Osteocyte (in vitro differentiated cells): ENCODE measurements around the gene PTPRG. TPM values are rescaled to one million over a fixed set of nuclear protein-coding genes. Genes with fewer than 3 reads are reported as not detected.

ENCODE experiments used
- DNase-seq: peaks from one replicate; pipeline ENCODE4 v3.0.0; 2021; ENCODE audit warnings: mixed read lengths; ENCODE audit not compliant: unreplicated experiment; ENCODE audit errors: extremely low spot score
- H3K27ac Mint-ChIP-seq: one replicate; pipeline ENCODE4 v1.8.0; 2021; ENCODE audit warnings: mild to moderate bottlenecking, mixed read lengths; ENCODE audit not compliant: unreplicated experiment
- H3K27me3 Mint-ChIP-seq: one replicate; pipeline ENCODE4 v1.8.0; 2021; ENCODE audit warnings: mixed read lengths; ENCODE audit not compliant: unreplicated experiment
- H3K36me3 Mint-ChIP-seq: one replicate; pipeline ENCODE4 v1.8.0; 2021; ENCODE audit warnings: mixed read lengths; ENCODE audit not compliant: unreplicated experiment
- H3K4me1 Mint-ChIP-seq: one replicate; pipeline ENCODE4 v1.8.0; 2021; ENCODE audit warnings: mixed read lengths; ENCODE audit not compliant: unreplicated experiment
- H3K4me3 Mint-ChIP-seq: one replicate; pipeline ENCODE4 v1.8.0; 2021; ENCODE audit warnings: mild to moderate bottlenecking, moderate library complexity, mixed read lengths; ENCODE audit not compliant: unreplicated experiment
- H3K9me3 Mint-ChIP-seq: one replicate; pipeline ENCODE4 v1.8.0; 2021; ENCODE audit warnings: mixed read lengths; ENCODE audit not compliant: unreplicated experiment
- total RNA-seq: library from RNA; stranded (reverse); gene quantifications from 2 replicates; pipeline ENCODE4 v1.2.1, GENCODE V29; 2021
- TF ChIP-seq, protein P1 (sequence below): fragments of 200-600 bp; sonication (generic); IDR thresholded peaks from 2 replicates; pipeline ENCODE4 v1.5.0; 2021; ENCODE audit warnings: antibody characterized with exemption, mild to moderate bottlenecking, moderate library complexity

PTPRG gene
- total RNA-seq, 1 donor from 2014 or later, result 48.1 TPM

DNA sequence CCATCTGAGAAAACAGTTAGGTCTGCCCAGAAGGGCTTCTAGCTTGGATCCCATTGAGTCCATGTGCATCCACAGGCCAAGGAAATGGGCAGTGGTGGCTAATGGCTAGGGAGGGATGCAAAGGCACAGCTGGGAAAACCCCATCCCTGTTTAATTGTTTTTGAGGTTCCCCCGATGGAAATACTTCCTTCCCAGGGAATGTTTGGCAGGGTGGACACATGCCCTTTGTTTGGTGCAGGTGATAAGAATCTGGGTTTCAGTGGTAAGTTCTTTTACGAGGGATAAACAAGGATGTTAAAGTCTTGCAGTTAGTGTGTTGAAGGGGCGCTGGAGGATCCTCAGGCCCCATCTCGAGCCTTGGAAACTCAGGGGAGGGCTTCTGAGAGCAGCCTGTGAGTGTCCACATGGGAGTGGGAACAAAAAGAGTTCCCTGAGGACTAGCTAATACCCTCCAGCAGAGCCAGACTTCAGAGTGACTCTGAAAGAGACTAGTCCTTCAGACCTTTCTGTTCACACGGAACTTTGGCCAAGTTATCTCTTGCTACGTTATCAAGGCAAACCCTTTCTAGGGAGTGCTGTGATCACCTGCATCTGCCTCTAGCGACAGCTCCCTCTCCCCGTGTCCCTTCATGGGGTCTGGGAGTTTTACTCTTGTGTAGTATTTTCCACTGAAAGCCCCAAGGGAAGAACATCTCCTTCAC is 17.4 kb downstream of the PTPRG start:
- Mint-ChIP-seq H3K4me3 (no peak overlapping the region), H3K27me3 (peaks cover 9% of the 10 kb centered on the region), H3K36me3 (peaks cover 6% of the 10 kb centered on the region), H3K9me3 (peaks cover 4% of the 10 kb centered on the region), H3K27ac (no peak overlapping the region), H3K4me1 (peaks cover 11% of the 10 kb centered on the region)
- DNase-seq, result no peak
- TF ChIP-seq, protein P1, sequence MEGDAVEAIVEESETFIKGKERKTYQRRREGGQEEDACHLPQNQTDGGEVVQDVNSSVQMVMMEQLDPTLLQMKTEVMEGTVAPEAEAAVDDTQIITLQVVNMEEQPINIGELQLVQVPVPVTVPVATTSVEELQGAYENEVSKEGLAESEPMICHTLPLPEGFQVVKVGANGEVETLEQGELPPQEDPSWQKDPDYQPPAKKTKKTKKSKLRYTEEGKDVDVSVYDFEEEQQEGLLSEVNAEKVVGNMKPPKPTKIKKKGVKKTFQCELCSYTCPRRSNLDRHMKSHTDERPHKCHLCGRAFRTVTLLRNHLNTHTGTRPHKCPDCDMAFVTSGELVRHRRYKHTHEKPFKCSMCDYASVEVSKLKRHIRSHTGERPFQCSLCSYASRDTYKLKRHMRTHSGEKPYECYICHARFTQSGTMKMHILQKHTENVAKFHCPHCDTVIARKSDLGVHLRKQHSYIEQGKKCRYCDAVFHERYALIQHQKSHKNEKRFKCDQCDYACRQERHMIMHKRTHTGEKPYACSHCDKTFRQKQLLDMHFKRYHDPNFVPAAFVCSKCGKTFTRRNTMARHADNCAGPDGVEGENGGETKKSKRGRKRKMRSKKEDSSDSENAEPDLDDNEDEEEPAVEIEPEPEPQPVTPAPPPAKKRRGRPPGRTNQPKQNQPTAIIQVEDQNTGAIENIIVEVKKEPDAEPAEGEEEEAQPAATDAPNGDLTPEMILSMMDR, result no peak

DNA sequence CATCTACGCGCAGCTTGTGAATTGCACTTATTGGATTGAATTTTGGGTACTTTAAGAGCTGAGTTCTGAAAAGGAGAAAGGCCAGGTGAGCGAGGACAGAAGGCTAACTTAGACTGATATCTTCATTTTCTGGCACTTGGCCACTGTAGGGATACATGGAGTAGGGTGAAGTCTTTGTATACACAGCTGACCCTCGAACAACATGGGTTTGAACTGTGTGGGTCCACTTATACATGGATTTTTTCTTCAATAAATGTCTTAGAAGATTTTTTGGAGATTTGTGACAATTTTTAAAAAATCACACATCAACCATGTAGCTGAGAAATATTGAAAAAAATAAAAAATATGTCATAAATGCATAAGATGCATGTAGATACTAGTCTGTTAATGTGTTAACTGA is 18.3 kb downstream of the PTPRG start:
- Mint-ChIP-seq H3K27me3 (peaks cover 9% of the 10 kb centered on the region), H3K4me1 (peaks cover 11% of the 10 kb centered on the region), H3K9me3 (peaks cover 4% of the 10 kb centered on the region), H3K36me3 (peaks cover 3% of the 10 kb centered on the region), H3K4me3 (no peak overlapping the region), H3K27ac (no peak overlapping the region)
- TF ChIP-seq, protein P1, result no peak
- DNase-seq, result no peak

DNA sequence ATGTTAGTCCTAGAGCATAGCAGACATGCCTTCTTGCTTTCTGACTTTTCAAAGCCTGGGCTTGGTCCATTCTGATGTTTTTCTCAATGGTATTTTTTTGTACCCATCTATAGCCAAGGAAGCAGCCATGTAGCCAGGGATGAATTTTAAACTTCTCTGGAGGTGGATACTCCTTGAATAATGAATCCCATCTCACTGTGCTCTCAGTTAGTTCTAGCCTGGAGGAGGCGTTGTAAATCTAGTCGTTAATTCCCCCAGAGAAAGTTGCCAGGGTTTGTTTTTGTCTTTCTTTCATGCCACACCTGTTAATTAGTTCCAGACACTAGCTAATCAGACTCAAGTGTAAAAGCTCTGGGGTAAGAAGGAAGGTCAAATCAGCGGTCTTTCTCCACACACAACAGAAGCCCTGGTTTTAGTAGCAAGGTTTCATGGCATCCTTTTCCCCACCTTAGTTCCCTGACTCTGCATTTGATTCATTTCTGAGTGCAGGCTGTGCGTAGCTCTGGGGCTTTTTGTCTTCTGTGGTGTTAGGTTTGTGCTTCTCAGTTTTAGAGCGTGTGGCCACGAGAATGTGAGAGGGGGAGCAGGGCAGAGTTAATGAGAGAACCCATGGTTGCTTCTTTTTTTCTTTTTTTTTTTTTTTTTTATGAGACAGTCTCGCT is 19.7 kb downstream of the PTPRG start:
- peaks cover 11% of the 10 kb centered on the region for H3K4me1 Mint-ChIP-seq
- H3K9me3 Mint-ChIP-seq, result peaks cover 4% of the 10 kb centered on the region
- H3K36me3 Mint-ChIP-seq, result peaks cover 5% of the 10 kb centered on the region
- no peak for DNase-seq
- H3K27ac Mint-ChIP-seq, result no peak overlapping the region
- H3K27me3 Mint-ChIP-seq, result peaks cover 6% of the 10 kb centered on the region
- no peak overlapping the region for H3K4me3 Mint-ChIP-seq
- TF ChIP-seq, protein P1, result no peak

DNA sequence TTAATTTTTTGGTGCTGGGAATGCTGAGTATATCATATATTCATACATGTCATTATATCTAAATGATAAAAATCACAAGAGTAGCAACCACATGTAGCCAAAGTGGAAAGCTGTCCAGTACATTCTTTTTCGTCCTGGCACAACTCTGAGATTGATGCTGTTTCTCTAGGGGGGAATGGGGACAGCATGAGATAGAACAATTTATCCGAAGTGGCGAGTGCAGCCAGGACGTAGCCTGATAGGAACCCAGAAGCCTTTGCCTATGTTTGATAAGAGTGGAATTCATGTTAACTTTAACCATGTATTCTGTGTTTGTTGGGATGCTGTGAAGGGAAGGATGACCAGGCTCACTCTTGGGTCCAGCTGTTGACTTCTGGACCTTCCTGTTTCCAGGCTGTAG is 20.9 kb downstream of the PTPRG start:
- TF ChIP-seq, protein P1, result no peak
- DNase-seq, result no peak
- no peak overlapping the region for H3K4me3 Mint-ChIP-seq
- H3K4me1 Mint-ChIP-seq, result peaks cover 11% of the 10 kb centered on the region
- H3K36me3 Mint-ChIP-seq, result peaks cover 5% of the 10 kb centered on the region
- H3K27me3 Mint-ChIP-seq, result peaks cover 2% of the 10 kb centered on the region
- no peak overlapping the region for H3K27ac Mint-ChIP-seq
- H3K9me3 Mint-ChIP-seq, result peaks cover 4% of the 10 kb centered on the region

GRCh38 chr3:61582846-61583245 is 21.5 kb downstream of the PTPRG start:
- Mint-ChIP-seq H3K36me3 (peaks cover 6% of the 10 kb centered on the region), H3K4me3 (no peak overlapping the region), H3K27me3 (peaks cover 2% of the 10 kb centered on the region), H3K9me3 (peaks cover 4% of the 10 kb centered on the region), H3K27ac (no peak overlapping the region), H3K4me1 (peaks cover 11% of the 10 kb centered on the region)
- TF ChIP-seq, protein P1, result no peak
- no peak for DNase-seq
